ENCODE results near the gene PPP1R11.

Gene PPP1R11

GRCh38 chr6:30061092-30061857 is 5.7 kb upstream of the PPP1R11 start, which contains the start of gene POLR1H:
POLR1H (plus strand) TSS chr6:30061265; CDS start chr6:30061525, 260 bp downstream.
- peak; percentile 65 to 72 (median 67) for DNase-seq (ENCODE audit: low read depth in 3 of 3, low spot score in 1 of 3)

DNA sequence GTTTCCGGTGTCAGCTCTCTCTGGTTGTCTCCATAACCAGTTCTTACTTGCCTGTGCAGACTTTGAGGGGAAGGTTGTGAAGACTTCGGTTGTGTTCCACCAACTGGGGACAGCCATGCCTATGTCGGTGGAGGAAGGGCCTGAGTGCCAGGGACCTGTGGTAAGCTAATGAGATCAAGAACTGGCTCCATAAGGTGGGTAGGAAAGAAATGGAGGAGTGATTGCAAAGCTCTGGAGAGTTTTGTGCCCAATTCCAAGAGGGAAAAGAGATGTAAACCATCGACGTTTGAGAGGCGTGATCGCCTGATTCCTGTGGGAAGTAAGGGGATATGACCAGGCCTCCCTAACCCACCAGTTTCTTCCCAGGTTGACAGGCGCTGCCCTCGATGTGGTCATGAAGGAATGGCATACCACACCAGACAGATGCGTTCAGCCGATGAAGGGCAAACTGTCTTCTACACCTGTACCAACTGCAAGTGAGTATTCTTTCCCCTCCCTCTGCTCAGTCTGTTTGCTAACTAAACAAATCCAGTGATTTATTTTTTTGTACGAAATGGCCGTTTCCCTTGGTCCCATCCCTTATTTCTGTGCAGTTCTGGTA is 5.0 kb upstream of the PPP1R11 start:
- no peak for DNase-seq (ENCODE audit: low read depth in 3 of 3, low spot score in 1 of 3)

GRCh38 chr6:30062471-30063178 is 4.4 kb upstream of the PPP1R11 start:
- no peak for DNase-seq (ENCODE audit: low read depth in 3 of 3, low spot score in 1 of 3)

GRCh38 chr6:30063315-30063714 is 3.7 kb upstream of the PPP1R11 start:
- DNase-seq (ENCODE audit: low read depth in 3 of 3, low spot score in 1 of 3) = no peak

GRCh38 chr6:30066082-30066481 is 916 bp upstream of the PPP1R11 start:
- DNase-seq (ENCODE audit: low read depth in 3 of 3, low spot score in 1 of 3) = no peak

- no peak for DNase-seq (ENCODE audit: low read depth in 3 of 3, low spot score in 1 of 3)
Measured at GRCh38 chr6:30067460-30068139, 602 bp downstream of the PPP1R11 start.

DNA sequence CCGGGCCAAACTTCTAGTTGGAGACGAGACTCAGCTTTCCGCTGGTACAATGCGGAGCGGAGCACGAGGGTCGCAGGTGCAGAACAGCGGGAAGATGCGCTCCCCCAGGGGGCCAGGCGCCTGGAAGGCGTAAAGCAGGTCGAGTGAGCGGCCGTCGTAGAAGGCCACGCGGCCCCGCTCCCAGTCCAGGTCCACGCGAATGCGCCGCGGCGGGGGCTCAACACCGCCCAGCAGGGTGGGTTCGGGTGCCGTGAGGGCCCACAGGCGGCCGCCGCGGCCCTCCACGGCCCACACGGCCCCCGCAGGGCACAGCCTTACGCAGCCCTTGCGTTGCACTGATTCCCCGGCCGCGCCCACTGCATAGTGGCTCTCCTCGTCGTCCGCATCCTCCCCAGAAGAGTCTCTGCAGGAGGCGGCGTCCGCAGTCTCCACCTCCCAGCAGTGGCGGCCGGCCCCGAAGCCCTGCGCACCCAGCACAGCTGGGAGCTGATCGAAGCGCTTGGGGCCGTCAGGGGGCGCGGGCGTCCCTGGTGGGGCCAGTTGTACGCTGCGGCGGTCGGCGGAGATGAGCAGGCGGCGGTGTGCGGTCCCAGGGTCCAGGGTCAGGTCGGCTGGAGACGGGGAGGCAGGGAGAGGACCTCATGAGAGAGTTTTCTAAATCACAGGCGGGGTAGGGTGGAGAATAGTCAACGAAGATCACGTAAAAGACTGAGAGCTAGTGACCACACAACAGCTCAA is 4.3 kb downstream of the PPP1R11 start:
- DNase-seq (ENCODE audit: low read depth in 3 of 3, low spot score in 1 of 3) = no peak

- DNase-seq (ENCODE audit: low read depth in 3 of 3, low spot score in 1 of 3) = no peak
Measured at GRCh38 chr6:30071858-30072257, 4.9 kb downstream of the PPP1R11 start.

DNA sequence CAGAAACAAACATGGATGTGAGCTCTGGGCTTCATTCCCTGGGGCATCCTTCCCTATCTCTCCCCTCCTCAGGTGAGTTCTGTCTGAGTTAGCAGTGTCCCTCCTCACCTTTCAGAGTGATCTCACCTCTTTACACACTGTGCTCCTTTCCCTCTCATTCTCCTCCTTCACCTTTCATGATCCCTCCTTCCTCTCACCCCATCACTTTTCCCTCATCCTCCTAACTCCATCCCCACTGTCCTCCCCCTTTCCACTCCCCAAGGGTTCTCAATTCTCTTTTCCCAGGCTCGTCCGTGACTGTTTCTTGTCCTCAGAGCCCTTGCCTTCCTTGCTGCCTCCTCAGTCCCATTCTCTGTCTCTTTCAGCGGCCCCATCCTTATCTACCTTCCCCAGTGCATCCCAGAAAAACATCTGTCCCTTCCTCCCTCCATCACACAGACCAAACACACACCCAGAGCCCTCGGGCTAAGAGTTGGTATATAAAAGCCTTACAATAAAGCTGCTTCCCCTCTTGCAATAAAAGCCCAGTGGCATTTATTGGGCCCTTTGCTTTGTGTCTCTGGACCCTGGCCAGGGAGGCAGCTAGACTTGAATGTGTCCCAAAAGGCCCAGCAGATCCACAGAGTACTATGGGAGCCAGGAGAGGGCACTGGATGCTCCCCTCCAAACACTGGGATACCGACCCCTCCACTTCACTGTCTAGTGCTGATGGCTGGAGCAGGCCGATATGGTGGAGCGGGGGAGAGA is 6.7 kb downstream of the PPP1R11 start:
- no peak for DNase-seq (ENCODE audit: low read depth in 3 of 3, low spot score in 1 of 3)

DNA sequence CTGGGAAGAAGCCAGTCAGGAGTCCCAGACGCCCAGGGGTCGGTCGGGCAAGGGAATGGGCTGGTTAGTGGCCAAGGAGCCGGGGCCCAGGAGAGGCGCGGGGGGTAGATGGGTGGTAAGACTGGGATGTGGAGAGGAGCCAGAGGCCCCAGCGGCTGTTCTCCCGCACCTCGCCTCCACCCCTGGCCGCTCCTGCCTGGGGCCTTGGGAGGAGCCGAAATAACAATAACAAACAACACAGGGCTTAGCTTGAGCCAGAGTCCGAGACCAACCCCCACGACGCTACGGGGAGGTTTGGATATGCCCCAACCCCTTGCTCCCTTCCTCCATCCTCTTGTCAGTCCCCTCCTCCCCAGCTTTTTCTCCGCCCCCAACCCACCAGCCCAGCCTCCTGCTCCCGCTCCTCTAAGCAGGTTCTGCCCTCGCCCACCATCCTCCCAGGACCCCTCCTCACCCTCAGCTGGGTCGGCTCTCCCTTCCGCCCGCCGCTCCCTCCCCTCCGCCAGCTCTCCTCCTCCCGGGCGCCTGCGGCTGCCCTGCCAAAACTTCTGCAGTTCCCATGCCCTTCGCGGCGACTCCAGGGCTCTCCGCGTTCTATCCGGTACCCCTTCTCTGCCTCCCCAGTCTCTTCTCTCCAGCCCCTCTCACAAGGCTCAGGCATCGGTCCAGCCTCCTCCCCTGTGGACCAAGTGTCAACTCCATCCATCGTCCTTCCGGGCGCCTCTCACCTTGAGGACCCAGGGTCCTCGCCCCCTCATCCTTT is 7.5 kb downstream of the PPP1R11 start:
- no peak for DNase-seq (ENCODE audit: low read depth in 3 of 3, low spot score in 1 of 3)

GRCh38 chr6:30075094-30075789 is 8.2 kb downstream of the PPP1R11 start, which contains the start of gene RNF39:
RNF39 (minus strand) TSS chr6:30075769; CDS start chr6:30075585, 184 bp downstream.
- DNase-seq (ENCODE audit: low read depth in 3 of 3, low spot score in 1 of 3) = no peak

GRCh38 chr6:30075790-30076732 is 9.1 kb downstream of the PPP1R11 start:
- no peak for DNase-seq (ENCODE audit: low read depth in 3 of 3, low spot score in 1 of 3)

- no peak for DNase-seq (ENCODE audit: low read depth in 3 of 3, low spot score in 1 of 3)
Measured at GRCh38 chr6:30077218-30077617, 10.2 kb downstream of the PPP1R11 start.

DNA sequence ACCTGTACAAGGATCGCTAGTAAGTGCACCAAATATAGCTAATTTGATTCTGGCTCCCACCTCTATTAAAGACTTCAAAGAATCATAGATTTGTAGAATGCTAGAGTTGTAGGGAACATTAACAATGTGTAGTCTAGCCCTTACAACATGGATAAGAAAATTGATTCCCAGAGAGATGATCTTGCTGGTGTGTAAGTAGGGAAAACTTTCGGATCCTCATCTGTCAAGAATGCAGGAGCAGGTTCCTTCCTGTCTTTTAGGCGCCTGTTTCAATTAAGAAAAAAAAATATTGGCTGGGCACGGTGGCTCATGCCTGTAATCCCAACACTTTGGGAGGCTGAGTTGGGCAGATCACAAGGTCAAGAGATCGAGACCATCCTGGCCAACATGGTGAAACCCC is 20.9 kb downstream of the PPP1R11 start:
- no peak for DNase-seq (ENCODE audit: low read depth in 3 of 3, low spot score in 1 of 3)

DNA sequence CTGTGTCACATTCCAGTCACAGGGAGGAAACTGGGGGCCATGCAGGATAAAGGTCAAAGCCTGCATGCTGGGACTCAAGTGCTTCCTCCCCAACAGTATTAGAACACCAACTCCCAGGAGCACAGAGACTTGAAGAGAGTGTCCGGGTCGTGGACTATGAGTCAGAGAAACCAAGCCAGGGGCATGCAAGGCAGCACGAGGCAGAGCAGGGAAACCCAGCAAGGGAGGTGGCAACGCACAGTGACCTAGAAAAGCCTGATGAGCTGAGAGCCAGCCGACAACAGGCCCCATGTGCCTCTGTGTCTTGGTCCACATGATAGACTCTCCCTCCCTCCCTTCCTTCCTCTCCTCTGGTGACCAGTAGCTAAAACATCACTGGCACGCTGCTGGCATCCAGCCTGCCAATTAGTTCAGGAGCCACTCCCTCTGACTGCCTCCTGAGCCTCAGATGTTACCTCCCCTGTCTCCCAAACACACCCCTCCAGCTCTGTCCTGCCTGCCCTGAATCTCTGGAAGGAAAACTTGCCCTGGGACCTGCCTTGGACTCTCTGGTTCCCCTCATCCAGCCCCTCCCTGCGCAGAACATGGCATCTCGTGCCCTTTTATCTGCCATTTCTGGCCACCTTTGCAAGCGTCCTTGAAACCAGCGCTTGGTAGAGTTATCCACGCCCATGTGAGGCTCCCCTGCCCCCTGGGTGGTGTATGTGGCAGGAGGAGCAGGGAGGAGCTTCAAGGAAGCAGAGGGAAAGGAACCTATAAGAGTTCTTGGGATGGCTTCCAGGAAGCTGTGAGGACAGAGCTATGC is 24.8 kb downstream of the PPP1R11 start:
- no peak for DNase-seq (ENCODE audit: low read depth in 3 of 3, low spot score in 1 of 3)

DNA sequence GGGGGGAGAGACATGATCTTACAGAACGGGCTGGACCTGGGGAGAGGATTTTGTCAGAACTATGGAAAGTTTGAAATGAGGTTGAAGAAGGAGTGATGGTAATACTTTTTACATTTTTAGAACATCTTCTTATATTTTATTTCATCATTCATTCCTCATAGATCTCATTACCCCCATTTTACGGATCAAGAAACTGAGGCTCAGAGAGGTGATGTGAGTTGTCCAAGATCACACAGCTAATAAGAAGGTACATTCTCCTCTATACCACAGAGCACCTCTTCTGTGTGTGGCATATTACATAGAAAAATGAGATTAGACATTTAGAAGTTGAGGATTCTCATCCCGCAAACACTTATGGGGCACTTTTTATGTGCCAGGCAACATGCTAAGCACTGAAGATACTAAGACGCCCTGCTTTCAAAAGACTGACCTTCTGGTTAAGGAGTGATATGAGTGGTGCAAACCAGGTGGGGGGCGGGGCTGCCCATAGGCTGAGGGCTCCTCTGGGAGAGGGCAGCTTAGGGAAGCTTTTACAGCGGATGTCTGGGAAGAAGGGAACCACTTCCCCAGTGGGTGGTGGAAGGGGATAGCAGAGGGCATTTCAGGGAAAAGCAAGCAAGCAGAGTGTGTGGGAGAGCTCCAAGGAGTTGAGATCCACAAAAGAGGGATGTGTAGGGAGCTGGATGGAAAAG is 26.0 kb downstream of the PPP1R11 start:
- no peak for DNase-seq (ENCODE audit: low read depth in 3 of 3, low spot score in 1 of 3)

Data from stimulated activated CD4-positive, alpha-beta T cell treated with anti-CD3 and anti-CD28 coated beads, TNF-alpha, amount 100 ng/mL, for 1 hour (primary cell).